NCI-H82 treated with DMSO at 0.1 percent for 48 hours (cell line): Measurements from ENCODE around the gene ETV1.

Experiments
- DNase-seq: peaks from one replicate; lab custom pipeline; 2025; ENCODE audit not compliant: unreplicated experiment; lab: John Stamatoyannopoulos, UW

ETV1 gene

DNA sequence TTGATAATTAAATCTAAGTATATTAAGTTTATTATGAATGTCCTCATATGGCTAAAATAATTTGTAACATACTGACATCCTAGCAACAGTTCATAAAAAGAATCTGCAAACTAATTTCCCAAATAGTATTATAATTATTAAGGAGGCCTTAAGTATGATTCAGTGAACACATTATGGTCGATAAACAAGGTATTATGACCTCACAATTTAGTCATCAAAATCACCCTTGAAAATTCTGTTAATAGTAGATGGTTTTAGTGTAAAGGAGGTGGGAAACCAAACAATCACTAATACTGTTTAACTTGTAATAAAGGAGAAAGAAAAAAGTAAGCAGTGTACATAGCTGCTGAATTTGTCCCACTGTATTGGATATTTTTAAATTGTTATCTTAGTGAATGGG, 2.1 kb downstream of the ETV1 start:
- DNase-seq = no peak

DNA sequence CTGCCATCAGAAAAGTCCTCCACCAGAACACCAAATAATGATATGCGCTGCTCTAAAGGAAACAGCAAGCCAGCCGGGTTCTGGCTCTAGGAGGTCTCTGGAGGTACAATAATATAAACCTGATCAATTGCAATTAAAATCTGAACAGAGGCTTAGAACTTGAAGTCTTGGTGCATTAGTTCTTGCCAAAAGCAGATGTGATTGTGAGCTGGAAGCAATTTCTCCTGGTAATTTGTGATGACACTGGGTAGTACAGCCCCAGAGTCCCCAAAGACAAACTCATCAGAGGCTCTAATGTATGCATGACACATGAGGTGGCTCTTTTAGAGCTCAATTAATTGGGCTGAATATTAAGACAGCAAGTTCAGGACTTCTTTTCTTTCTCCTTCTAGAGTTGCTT, 3.3 kb downstream of the ETV1 start:
- no peak for DNase-seq

DNA sequence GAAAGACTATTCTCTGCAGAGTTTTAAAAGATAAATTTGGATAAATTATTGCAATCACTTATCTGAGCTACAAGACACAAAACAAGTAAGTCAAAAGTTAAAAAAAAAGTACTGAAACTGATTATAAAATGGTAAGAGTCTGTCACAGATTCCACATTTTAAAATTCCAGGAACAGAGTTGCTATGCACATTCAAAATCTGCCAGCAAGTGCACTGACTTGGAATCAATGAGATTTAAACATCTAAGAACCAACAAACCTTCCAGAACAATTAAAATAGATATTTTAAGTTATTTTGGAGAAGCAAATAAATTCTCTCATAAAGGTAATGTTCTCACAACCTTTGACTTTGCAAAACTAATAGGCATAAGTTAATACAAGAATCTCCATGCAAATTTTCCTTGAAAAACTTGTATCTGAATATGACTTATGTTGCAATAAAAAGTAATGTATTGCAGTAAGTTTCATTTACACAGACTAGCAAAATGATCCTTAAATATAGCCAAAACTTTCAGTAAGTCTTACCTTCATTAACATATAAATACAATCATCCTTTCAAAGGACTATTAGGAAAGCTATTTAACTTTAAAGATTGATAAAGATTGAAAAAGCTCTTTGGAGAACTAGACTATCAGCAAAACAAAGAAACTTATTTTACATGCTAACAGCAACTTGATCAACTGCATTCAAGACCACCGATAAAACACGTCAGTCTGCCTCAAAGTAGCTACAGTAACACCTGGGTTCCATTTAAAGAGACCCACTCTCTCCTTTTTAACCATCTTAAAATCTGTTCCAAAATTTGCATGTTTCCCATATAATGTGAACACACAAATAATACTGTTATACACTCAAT, 4.4 kb downstream of the ETV1 start:
- DNase-seq = no peak

DNA sequence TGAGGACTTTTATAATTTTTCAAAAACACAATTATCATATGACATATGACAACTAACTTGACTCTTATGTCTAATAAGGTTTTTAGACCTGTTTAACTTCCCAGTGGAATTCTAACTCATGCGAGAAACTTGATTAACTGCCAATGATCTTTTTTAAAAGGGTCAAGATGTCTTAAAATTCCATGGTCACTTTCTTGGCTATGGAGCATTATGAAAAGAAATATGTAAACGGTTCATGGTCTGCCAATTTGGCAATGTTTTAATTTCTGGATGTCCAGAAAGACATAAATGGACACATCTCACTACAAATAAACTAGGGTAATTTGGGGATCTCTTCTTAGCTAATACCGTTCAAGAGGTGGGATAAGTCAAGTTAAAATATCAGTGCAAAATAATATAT, 5.4 kb downstream of the ETV1 start:
- no peak for DNase-seq

DNA sequence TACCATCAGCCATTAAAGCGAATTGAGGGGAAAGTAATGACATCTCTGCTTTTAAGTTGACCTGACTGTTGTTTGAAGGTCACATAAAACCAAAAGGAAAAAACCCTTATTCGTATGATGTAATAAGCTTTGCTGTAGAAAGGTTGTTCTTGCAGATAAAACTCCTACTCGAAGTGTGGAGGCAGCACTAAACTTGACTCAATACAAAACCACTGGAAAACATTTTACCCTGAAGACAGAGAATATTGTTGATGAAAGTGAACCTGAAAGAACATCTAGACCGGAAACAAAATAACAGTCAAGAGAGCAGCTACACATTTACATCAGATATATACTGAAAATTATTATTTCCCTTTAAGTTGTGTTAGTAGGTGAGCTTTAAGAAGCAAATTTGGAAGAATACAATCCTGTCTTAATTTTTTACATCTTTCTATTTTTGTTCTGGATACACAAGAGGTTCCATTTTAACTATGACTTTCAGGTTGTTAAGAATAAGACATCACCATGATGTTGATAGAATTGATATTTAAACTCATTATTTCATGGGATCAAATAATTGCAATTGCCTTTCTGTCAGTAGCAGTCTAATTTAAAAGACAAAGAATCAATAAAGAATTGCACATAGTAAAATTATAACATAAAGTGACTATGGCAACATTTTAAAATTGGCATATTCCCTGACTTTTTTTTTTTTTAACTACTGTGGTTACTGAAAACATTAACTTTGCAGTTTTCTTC, 6.4 kb downstream of the ETV1 start:
- DNase-seq = no peak

DNA sequence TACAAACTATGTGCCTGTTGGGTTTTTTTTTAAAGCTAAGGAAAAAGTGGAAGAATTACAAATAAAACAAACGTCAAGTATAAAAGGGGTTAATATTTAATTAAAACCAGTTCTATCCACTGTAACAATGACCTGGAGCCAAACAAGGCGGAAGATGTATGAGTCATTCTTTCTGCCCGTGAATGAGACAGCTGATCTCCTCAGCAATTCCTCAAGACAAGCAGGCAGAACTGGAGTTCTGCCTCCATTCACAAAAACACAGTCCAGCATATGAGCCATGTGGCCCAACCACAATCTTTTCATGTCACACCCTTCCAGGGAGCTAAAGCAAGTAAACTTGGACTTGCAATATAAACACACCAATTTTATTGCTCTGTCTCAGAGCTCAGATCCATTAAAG, 8.4 kb downstream of the ETV1 start:
- DNase-seq = no peak

DNA sequence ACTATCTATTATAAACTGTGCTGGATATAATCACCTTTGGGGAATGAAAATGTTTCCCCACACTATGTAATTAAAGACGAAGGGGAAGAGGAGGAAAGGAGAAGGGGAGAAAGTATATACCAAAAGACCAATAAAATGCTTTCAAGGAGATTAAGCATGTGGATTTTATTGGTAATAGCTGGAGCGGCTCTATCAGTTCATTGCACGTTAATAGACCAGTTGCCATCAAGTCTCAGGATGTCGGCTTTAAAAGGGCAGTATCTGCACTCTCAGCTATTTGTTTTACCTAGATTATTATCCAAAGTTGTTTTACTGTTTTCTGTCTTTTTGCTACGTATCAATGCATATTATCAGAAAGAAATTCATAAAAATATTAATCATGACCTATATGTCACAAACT, 9.0 kb downstream of the ETV1 start:
- no peak for DNase-seq

DNA sequence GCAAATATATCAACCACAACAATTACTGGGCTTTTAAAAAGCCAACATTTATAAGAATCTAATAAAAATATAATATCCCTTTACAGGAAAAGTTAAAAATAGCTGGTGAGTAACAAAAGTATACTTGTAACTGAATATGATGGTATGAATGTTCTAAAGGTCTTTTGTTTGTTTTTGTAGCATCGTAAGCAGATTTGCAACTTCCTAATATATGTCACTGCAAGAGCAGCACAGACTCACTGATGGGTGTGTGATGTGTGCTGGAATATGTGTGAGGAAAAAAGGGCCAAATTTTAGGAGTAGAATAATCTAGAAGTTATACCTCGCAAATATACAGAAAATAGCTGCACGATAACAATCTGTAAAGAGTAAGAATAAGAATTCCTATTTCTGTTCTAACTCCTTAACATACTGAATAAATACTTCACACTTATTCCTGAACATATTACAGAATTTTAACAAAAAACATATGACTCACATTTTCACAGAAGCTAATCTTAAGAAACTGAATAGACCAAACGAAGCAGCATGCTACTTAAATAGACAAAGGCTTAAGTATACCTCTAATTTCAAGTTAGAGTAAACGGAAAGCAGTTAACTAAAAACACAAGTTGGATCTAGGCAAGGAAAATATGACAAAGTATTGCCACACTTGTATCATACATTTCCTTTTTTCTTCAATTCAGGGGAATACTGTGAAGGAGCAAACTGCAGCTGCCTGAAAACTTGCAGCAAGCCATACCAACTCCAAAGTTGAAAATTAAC, 9.6 kb downstream of the ETV1 start:
- no peak for DNase-seq

DNA sequence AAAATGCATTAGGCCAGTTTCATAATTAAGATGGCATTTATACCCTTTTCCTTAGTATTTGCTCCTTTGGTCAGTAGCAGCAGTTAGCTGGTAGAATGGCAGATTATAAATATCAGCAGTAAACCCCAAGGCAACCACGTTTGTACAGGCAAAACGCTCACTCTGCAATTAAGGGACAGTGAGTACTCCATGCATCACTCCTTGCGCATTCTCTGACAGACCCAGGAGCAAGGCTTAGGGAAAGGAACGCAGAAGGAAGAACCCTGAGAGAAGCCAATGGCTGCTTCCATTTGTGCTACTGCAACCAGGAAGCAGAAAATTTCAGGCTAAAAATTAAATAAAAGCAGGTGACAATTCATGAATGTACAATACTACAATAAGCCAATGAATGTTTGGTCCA, 12.9 kb downstream of the ETV1 start:
- DNase-seq = no peak

DNA sequence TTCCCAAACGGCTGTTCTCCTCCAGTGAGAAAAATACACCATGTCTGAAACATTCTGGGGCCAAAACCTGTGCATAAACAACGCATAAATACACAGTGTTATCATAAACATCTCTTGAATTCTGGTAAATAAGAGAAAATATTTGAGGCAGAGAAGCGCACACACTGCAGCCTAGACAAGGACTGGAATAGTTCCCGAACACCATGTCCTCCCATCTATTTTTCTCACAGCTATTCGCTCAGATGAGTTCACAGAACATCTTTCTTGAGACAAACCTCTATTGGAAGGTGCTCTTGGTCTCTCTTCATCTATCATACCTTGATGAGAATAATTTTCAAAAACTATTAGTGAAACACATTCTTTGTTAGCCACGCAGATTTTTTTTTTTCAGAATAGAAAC, 24.4 kb downstream of the ETV1 start:
- DNase-seq = no peak

DNA sequence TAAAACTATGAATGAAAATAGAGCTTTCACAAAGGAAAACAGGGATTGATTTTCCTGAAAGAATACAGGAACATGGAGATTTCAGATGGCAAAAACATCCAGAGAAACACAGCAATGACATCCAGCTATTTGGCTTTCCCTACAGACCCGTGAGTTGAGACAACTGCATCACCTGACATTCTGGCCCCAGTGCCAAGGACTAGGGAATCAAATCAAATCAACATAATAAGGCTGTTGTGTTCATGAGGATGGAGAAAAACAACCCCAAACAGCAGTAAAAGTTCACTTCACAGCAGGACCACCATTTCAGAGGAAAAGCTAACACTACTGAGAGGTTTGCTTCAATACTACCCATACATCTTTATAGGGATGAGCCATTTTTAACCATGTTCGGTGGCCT, 25.5 kb downstream of the ETV1 start:
- DNase-seq = no peak

DNA sequence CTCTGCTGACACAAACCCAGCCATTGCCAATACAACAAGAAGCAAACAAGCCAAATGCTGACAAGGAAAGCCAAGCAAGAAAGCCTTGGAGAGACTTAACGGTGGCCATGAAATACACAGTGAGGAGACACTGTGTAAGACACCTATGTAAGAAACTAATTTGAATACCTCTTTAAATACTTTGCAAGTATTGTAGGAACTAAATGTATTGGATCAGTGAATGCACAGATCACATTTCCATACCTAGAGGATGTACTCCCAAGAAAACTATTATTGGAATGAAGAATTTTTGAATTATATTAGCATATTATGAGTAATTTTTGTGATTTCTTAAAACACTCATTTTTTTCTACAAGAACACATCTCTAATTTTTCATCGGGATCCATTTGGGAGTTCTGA, 34.0 kb downstream of the ETV1 start:
- no peak for DNase-seq

DNA sequence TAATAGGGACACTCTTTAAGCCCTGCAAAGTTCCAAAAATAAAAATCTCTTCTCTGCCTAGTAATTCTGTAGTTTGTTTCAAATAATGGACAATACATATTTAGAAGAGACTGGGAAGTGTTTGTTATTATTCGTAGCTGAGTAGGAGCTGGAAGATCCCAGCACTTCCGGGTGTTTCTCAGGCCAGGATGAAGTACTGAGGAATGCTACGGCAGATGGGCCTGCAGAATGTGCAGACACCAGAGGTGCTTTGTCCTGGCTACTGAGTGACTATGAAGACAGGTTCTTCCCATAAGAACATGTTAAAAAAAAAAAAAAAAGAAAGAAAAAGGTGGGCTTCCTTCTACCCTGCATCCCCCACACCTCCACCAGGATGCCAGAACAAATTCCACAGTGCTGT, 36.1 kb downstream of the ETV1 start:
- no peak for DNase-seq

DNA sequence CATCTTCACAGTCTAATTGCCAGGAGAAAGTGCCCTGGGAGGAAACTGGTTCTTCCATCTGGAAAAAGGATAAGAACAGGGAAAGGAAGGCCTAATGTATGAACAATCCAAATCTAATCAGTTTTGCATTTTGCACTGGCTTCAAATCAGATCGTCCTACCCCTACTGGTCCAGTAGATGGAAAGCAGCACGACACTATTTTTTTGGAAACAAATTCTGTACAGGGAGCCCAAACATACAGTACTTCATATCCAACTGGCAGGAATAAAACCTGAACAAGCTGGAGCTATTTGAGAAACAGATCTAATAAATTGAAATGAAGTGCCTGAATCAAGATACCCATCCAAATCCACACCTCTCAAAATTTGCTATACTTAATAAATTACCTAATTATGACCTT, 36.5 kb downstream of the ETV1 start:
- no peak for DNase-seq

DNA sequence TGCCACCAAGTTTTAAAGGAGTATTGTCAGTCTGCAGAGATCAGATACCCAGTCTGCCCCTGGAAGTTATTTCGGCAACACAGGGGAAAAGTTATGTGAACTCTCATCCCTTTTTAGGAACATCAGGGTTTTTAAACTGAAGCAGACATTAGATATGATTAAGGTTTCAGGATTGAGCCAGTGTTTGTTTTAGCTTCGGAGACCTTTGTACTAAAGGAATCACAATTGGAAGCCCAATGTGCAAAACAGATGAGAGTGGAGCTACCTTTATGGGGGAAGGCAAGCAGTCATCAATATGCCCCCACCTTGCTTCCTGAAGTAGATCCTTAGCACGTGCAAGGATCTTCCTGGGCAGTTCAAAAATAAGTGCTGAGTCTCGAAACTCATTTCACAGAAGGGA, 39.5 kb downstream of the ETV1 start:
- no peak for DNase-seq

DNA sequence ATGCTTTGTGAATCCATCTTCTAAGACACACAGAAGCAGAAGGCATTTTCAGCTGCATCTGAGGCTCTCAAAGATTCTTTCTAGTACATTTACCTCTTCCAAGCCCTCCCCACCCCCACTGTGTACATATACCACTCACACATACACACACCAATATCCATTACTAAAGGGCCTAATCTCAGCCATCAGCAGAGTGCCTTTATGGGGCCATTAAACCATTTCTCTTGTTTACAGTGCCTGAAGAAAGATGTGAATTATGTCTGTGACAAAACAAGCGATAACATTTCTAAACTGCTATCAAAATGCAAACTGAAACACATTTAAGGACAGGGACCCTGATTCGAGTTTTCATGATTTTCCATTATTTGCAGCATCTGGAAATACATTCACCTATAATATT, 40.0 kb downstream of the ETV1 start:
- no peak for DNase-seq

DNA sequence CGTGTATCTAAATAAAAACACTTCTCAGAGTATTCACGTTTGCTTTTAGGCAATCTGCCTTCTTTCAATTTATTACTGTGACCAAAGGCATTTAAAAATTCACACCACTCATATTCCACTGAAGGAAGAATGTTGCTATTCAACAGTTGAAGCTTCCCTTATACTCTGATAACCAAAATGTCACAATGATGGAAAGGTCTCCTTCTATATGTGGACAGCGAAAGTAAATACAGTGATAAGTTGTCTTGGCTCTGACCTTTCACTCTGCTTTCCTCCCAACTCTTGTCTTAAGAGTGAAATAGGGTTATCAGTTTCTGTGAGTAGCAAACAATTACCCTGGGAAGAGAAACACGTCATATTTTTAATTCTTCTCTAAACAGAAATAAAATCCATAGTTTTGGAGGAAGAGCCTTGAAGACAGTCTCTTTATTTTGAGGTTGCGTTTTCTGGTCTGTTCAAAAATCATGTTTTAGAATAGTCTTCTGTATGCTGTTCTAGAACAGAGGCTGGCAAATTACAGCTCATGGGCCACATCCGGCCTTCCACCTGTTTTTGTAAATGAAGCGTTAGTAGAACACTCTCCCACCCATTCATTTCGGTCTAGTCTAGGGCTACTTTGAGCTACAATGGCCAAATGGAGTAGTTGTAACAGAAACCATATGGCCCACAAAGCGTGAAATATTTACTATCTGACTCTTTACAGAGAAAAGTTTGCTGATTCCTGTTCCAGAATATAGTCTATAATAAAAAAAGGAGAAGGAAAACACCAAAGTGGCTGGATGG, 41.3 kb downstream of the ETV1 start:
- DNase-seq = no peak

DNA sequence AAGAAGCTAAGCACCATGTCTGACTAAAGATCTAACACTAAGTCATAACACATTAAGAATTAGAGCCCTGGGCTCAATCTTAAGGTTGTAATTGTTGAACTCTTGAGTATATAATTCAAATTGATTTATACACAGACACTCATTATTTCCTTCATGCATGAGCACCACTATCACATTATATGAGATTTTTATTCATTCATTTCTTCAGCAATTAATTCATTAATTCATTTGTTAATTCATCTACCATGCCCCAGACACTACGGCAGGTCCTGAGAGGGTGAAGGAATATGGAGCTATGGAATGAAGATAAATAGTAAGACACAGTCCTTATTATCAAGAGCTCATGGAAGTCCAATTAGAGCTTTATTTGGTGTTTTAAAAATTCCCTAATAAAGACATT, 41.9 kb downstream of the ETV1 start:
- DNase-seq = no peak

DNA sequence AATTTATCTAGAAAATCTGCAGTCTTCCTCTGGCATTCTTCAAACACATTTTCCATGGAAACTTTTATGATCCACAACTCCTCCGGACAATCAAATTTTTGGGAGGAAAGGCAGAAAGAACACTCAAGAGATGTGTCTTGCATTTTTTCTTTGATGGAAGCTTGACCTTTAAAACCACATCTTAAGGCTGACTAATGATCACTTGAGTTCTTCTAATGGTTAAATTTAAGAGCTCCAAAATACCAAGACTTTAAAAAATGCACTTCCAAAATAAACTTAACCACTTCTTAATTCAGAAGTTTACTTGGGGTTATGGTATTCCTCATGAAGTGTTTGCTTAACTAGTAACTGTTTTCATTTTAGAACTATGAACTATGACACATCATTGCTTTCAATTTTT, 43.3 kb downstream of the ETV1 start:
- no peak for DNase-seq

DNA sequence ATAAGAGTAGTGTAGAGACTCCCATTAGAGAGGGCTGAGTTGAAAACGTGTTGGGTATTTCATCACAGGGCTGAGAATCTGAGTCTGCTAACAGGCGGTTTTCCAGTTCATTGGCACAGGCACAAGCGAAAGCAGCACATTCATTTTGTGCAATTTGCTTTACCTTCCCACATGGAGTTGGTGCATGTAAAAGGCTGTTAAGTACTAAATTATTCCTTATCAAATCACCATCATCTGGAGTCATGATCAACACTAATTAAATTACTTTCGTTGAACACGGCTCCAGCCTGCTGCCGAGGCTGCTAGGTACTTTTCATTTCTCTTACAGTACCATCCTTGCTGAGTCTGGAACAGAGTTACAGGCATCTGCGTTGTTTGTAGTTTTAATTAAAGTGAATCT, 43.8 kb downstream of the ETV1 start:
- peak; percentile 12 for DNase-seq

DNA sequence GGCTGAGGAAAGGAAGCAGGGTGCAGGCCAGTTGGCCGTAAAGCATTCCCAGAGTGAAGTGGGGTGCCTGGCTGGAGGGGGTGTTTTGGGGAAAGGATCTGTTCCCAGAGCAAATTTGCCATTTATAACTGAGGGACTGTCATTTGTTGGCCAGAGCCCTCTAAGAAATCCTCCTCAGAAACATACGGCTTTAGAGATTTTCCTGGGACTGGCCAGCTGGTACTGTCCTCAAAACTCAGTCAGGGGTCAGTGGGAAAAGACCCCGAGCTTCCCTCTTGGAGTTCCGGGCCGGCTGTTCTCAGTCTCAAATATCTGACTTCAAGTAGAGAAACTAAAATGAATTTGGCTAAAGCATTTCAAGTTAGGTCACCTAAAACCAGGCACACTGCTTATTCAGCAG, 55.9 kb downstream of the ETV1 start:
- no peak for DNase-seq
